Upper lobe of left lung (tissue), 6 donors: ENCODE data around the gene HIVEP3. TPM values are rescaled to one million over a fixed set of nuclear protein-coding genes. Genes with fewer than 3 reads are reported as not detected.

Experiments used
- ATAC-seq, 2 donors: fragments of 200-7000 bp; cut with Tn5 transposase; one replicate each; pipeline ENCODE4 v1.9.1; 2022; ENCODE audit warnings: mild to moderate bottlenecking in 2 of 2, moderate library complexity in 2 of 2; ENCODE audit not compliant: low FRiP score in 2 of 2
- DNase-seq, 2 donors: peaks; one replicate each; pipeline ENCODE4 v3.0.0-alpha.2; 2019 to 2020
- H3K27ac ChIP-seq, 4 donors: fragments of 200-600 bp; sonication (generic); one replicate each; pipeline ENCODE4 v1.5.1; 2016 to 2019
- H3K27me3 ChIP-seq, 4 donors: fragments of 200-600 bp; sonication (generic); one replicate each; pipeline ENCODE4 v1.5.1; 2017 to 2019
- H3K36me3 ChIP-seq, 4 donors: fragments of 200-600 bp; sonication (generic); one replicate each; pipeline ENCODE4 v1.5.1; 2016 to 2019
- H3K4me1 ChIP-seq, 4 donors: fragments of 200-600 bp; sonication (generic); one replicate each; pipeline ENCODE4 v1.5.1; 2018 to 2019
- H3K4me3 ChIP-seq, 4 donors: fragments of 200-600 bp; sonication (generic); one replicate each; pipeline ENCODE4 v1.5.1; 2017 to 2019; ENCODE audit warnings: mild to moderate bottlenecking in 2 of 4, moderate library complexity in 1 of 4
- H3K9me3 ChIP-seq, 4 donors: fragments of 200-600 bp; sonication (generic); one replicate each; pipeline ENCODE4 v1.5.1; 2018 to 2019
- EP300 ChIP-seq, 4 donors: sonication (generic); formaldehyde crosslinking; IDR thresholded peaks; one replicate each; pipeline ENCODE4 v1.5.1; 2017; ENCODE audit warnings: antibody characterized with exemption in 4 of 4, control low read depth in 2 of 4
- POLR2A ChIP-seq, 4 donors: fragments of 450-650 bp; IDR thresholded peaks; one replicate each; pipeline ENCODE4 v1.5.1; 2016 to 2017; ENCODE audit warnings: antibody characterized with exemption in 4 of 4, mild to moderate bottlenecking in 2 of 4
- POLR2AphosphoS5 ChIP-seq, 2 donors: sonication (generic); formaldehyde crosslinking; IDR thresholded peaks; one replicate each; pipeline ENCODE4 v1.5.1; 2017; ENCODE audit warnings: antibody characterized with exemption in 2 of 2
- WGBS, 2 donors: methylation state at CpG; one replicate each; pipeline ENCODE4 v1.1.5; 2017 to 2018; 5-methylcytosine and 5-hydroxymethylcytosine counted together
- total RNA-seq, 6 donors: library from RNA; depleted of rRNA in 4 of 6; stranded (reverse); fragments of >200 nt in 4 of 6; gene quantifications; one replicate each; pipeline versions ENCODE4 v1.1.0 to v1.2.1, GENCODE V29; 2016 to 2021
- TF ChIP-seq, protein P1 (sequence below), 6 experiments: fragments of 450-650 bp in 4 of 6; fragments of 200-600 bp in 2 of 6; sonication (generic) in 2 of 6; IDR thresholded peaks; one replicate each; pipeline ENCODE4 v1.5.1; 2016 to 2019; ENCODE audit warnings: antibody characterized with exemption in 6 of 6
- donor health status: DM: no; HTN: no; CAD: no; lungs with moderate emphysema.
- donor health status: DM: no; HTN: yes; CAD: no; lungs with severe emphysema.

The HIVEP3 gene
- total RNA-seq, 6 donors from 2014 or later, result 9.7 to 23.0 (median 11.6) TPM

DNA sequence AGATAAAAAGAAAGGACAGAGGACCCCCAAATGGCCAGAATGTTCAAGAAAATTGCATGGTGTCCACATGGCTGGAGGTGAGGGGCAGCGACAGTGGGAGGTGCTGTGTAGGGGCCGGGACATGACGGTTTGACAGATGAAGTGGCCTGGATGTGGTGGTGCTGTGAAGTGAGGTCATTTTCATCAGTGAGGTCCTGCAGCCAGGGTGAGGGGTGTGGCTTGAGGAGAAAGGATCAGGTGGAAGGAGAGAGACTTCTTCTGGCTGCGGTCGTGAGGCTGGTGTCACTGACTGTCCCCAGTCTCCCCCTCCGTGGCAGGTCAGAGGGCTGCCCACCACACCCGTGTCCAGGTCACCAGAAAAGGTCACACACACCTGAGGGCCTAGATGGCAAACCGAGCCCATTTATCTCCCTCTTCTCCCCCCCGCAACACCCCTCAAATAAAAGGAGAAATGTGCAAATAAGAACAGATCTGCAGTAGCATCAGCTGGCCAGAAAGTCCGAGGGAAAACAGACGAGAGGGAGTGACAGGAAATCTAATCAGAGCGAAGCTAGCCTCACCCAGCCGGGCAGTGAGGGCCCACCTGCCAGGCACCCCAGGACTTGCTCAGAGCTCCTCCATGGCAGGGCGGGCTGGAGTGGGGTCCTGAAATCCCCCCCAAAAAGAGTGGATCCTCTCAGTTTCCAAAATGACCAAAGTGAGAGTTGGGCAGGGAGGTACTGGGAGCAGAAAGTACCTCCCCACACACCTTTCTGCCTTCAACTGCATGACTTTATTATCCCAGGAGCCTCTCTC is 285.7 kb downstream of the HIVEP3 start:
- no peaks in the 10 kb centered on the region for H3K4me1 ChIP-seq
- DNase-seq, result no peak
- TF ChIP-seq POLR2A (IDR thresholded peaks at IDR 0.05), result no peak
- TF ChIP-seq POLR2AphosphoS5 (IDR thresholded peaks at IDR 0.05), result no peak
- TF ChIP-seq, protein P1, sequence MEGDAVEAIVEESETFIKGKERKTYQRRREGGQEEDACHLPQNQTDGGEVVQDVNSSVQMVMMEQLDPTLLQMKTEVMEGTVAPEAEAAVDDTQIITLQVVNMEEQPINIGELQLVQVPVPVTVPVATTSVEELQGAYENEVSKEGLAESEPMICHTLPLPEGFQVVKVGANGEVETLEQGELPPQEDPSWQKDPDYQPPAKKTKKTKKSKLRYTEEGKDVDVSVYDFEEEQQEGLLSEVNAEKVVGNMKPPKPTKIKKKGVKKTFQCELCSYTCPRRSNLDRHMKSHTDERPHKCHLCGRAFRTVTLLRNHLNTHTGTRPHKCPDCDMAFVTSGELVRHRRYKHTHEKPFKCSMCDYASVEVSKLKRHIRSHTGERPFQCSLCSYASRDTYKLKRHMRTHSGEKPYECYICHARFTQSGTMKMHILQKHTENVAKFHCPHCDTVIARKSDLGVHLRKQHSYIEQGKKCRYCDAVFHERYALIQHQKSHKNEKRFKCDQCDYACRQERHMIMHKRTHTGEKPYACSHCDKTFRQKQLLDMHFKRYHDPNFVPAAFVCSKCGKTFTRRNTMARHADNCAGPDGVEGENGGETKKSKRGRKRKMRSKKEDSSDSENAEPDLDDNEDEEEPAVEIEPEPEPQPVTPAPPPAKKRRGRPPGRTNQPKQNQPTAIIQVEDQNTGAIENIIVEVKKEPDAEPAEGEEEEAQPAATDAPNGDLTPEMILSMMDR (IDR thresholded peaks at IDR 0.05), result no peak
- TF ChIP-seq EP300 (IDR thresholded peaks at IDR 0.05), result no peak
- H3K27me3 ChIP-seq, result no peaks in the 10 kb centered on the region
- 91 to 94% methylated on average over 14 of the region's 14 CpGs for WGBS, 2 donors
- no peaks in the 10 kb centered on the region for H3K9me3 ChIP-seq
- ATAC-seq, result no peak
- no peak overlapping the region for H3K27ac ChIP-seq
- H3K4me3 ChIP-seq, result no peak overlapping the region
- no peaks in the 10 kb centered on the region for H3K36me3 ChIP-seq

DNA sequence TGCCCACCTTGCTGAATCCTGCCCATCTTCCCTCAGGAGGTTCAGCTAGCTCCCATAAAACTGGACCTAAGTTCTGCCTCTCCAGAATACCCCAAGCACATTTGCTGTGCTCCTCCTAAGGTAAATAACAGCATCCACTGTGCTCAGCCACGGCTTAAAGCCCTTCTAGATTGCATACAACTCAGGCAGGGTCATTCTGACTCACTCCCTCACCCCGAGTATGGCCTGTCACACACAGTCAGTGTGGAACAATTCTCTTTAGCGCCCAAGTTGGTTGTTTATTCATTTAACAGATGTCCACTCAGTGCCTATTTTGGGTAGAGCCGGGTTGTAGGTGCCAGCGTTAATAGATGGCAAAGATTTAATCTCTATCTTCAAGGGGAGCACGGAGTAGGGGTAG is 286.8 kb downstream of the HIVEP3 start:
- ATAC-seq, result no peak
- TF ChIP-seq POLR2A (IDR thresholded peaks at IDR 0.05), result no peak
- TF ChIP-seq, protein P1 (IDR thresholded peaks at IDR 0.05), result no peak
- no peak for TF ChIP-seq POLR2AphosphoS5 (IDR thresholded peaks at IDR 0.05)
- TF ChIP-seq EP300 (IDR thresholded peaks at IDR 0.05), result no peak
- H3K4me1 ChIP-seq, result no peaks in the 10 kb centered on the region
- H3K4me3 ChIP-seq, result no peak overlapping the region
- no peak overlapping the region for H3K27ac ChIP-seq
- no peaks in the 10 kb centered on the region for H3K27me3 ChIP-seq
- no peaks in the 10 kb centered on the region for H3K9me3 ChIP-seq
- 82 to 92% methylated on average over 6 of the region's 6 CpGs for WGBS, 2 donors
- H3K36me3 ChIP-seq, result no peaks in the 10 kb centered on the region
- no peak for DNase-seq

DNA sequence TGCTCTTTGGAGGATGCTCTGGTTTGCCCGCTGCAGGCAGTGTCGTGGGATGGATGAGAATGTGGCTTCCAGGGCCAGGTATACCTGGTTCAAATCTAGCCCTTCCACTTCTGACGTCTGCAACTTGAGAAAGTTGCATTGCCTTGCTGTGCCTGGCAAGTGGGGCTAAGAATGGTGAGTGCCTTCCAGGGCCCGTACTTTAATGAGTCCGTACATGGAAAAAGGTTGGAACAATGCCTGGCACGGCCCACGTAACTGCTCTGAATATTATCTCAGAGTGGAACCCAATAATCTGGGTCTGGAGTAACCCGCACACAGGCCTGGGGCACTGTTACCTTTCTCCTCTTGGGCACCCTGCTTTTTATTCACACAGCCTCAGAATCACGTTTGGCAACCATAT is 287.6 kb downstream of the HIVEP3 start:
- DNase-seq, result no peak
- Histone ChIP-seq H3K4me1 (peaks cover 0 to 6% (median 2%) of the 10 kb centered on the region in 4 donors), H3K27me3 (no peaks in the 10 kb centered on the region), H3K4me3 (no peak overlapping the region), H3K9me3 (no peaks in the 10 kb centered on the region), H3K36me3 (no peaks in the 10 kb centered on the region), H3K27ac (no peak overlapping the region)
- no peak for ATAC-seq
- 77 to 90% methylated on average over 7 to 9 of the region's 9 CpGs for WGBS, 2 donors
- TF ChIP-seq, protein P1 (IDR thresholded peaks at IDR 0.05), result no peak
- no peak for TF ChIP-seq EP300 (IDR thresholded peaks at IDR 0.05)
- TF ChIP-seq POLR2A (IDR thresholded peaks at IDR 0.05), result no peak
- no peak for TF ChIP-seq POLR2AphosphoS5 (IDR thresholded peaks at IDR 0.05)

DNA sequence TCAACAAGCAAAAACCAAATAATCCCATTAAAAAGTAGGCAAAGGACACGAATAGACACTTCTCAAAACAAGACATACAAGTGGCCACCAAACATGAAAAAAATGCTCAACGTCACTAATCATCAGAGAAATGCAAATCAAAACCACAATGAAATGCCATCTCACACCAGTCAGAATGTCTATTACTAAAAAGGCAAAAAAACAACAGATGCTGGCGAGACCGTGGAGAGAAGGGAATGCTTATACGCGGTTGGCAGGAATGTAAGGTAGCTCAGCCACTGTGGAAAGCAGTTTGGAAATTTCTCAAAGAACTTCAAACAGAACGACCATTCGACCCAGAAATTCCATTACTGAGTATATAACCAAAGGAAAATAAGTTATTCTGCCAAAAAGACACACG is 289.2 kb downstream of the HIVEP3 start:
- 88 to 89% methylated on average over 9 of the region's 9 CpGs for WGBS, 2 donors
- no peak overlapping the region for H3K4me3 ChIP-seq
- no peaks in the 10 kb centered on the region for H3K27me3 ChIP-seq
- no peak overlapping the region for H3K27ac ChIP-seq
- ATAC-seq (no peak), DNase-seq (no peak)
- no peaks in the 10 kb centered on the region for H3K36me3 ChIP-seq
- no peak for TF ChIP-seq POLR2A (IDR thresholded peaks at IDR 0.05)
- H3K4me1 ChIP-seq, result peaks cover 0 to 7% (median 4%) of the 10 kb centered on the region in 4 donors
- H3K9me3 ChIP-seq, result no peaks in the 10 kb centered on the region

DNA sequence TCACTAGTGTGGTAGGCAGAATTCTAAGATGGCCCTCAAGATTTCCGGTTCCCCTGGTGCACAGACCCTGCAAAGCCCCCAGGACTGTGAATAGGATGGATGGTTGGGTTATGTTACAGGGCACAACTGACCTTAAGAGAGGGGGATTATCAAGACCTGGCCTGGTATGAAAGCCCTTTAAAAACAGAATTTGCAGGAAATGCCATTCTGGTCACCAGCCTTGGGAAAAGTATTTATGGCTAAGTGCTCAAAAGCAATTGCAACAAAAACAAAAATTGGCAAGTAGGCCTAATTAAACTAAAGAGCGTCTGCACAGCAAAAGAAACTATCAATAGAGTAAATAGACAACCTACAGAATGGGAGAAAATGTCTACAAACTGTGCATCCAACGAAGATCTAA is 289.6 kb downstream of the HIVEP3 start:
- Histone ChIP-seq H3K27me3 (no peaks in the 10 kb centered on the region), H3K4me1 (peaks cover 0 to 7% (median 4%) of the 10 kb centered on the region in 4 donors), H3K27ac (no peak overlapping the region), H3K4me3 (no peak overlapping the region), H3K36me3 (no peaks in the 10 kb centered on the region), H3K9me3 (no peaks in the 10 kb centered on the region)
- TF ChIP-seq EP300 (IDR thresholded peaks at IDR 0.05), result no peak
- TF ChIP-seq, protein P1 (IDR thresholded peaks at IDR 0.05), result no peak
- no peak for TF ChIP-seq POLR2A (IDR thresholded peaks at IDR 0.05)
- TF ChIP-seq POLR2AphosphoS5 (IDR thresholded peaks at IDR 0.05), result no peak
- ATAC-seq (no peak), DNase-seq (no peak)
- 95 to 97% methylated on average over 3 of the region's 3 CpGs for WGBS, 2 donors
